PC-9 (cell line): Measurements from ENCODE around the gene MLIP. TPM values are rescaled to one million over a fixed set of nuclear protein-coding genes. Genes with fewer than 3 reads are reported as not detected.

Source experiments
- BruUV-seq: library from RNA; stranded (reverse); fragments of 400-500 nt; replicated peaks from 2 replicates; lab custom pipeline; 2021; lab: Mats Ljungman, UMichigan
- CTCF ChIA-PET: fragments of 300-600 bp; sonication (Branson Sonifier 250); formaldehyde crosslinking; loops from one replicate; lab custom pipeline; 2022; ENCODE audit warnings: antibody characterized with exemption; lab: Charles Lee
- POLR2A ChIA-PET: fragments of 300-600 bp; sonication (Branson Sonifier 250); formaldehyde crosslinking; loops from one replicate; lab custom pipeline; 2022; ENCODE audit warnings: antibody characterized with exemption; ENCODE audit not compliant: unreplicated experiment; lab: Charles Lee
- DNase-seq, 2 experiments: peaks; one replicate each; pipeline versions ENCODE4 v3.0.0 to v3.0.0-alpha.2; 2015 to 2022; ENCODE audit warnings: mixed read lengths in 1 of 2
- H2AFZ ChIP-seq: fragments of 200-600 bp; sonication (generic); 2 replicates; pipeline ENCODE4 v1.8.1; 2017; ENCODE audit warnings: antibody characterized with exemption
- H3F3A ChIP-seq: fragments of 200-600 bp; sonication (generic); 2 replicates; pipeline ENCODE4 v1.8.1; 2017; ENCODE audit warnings: antibody characterized with exemption, mild to moderate bottlenecking, low read depth; ENCODE audit not compliant: insufficient read depth
- H3K27ac ChIP-seq: fragments of 200-600 bp; sonication (generic); 2 replicates; pipeline ENCODE4 v1.6.1; 2016; ENCODE audit warnings: mixed run types
- H3K27me3 ChIP-seq: fragments of 200-600 bp; sonication (generic); 2 replicates; pipeline ENCODE4 v1.6.1; 2016; ENCODE audit warnings: low read depth, mixed run types; ENCODE audit not compliant: insufficient read depth
- H3K36me3 ChIP-seq: fragments of 200-600 bp; sonication (generic); 2 replicates; pipeline ENCODE4 v1.6.1; 2016; ENCODE audit warnings: low read depth, mixed run types
- H3K4me1 ChIP-seq: fragments of 200-600 bp; sonication (generic); replicated peaks from 2 replicates; pipeline ENCODE4 v1.6.1; 2016; ENCODE audit warnings: mixed run types; ENCODE audit not compliant: insufficient read depth
- H3K4me2 ChIP-seq: fragments of 200-600 bp; sonication (generic); 2 replicates; pipeline ENCODE4 v1.6.1; 2017; ENCODE audit warnings: mixed run types
- H3K4me3 ChIP-seq: fragments of 200-600 bp; sonication (generic); 2 replicates; pipeline ENCODE4 v1.6.1; 2016; ENCODE audit warnings: mixed run types
- H3K79me2 ChIP-seq: fragments of 200-600 bp; sonication (generic); 2 replicates; pipeline ENCODE4 v1.6.1; 2017; ENCODE audit warnings: low read depth, mixed run types
- H3K9me2 ChIP-seq: fragments of 200-600 bp; sonication (generic); 2 replicates; pipeline ENCODE4 v1.8.1; 2017; ENCODE audit warnings: mild to moderate bottlenecking; ENCODE audit not compliant: insufficient read depth
- H3K9me3 ChIP-seq: fragments of 200-600 bp; sonication (generic); 2 replicates; pipeline ENCODE4 v1.8.1; 2016; ENCODE audit warnings: low read depth; ENCODE audit not compliant: insufficient read depth
- H4K20me1 ChIP-seq: fragments of 200-600 bp; sonication (generic); 2 replicates; pipeline ENCODE4 v1.8.1; 2017; ENCODE audit not compliant: insufficient read depth
- EZH2 ChIP-seq: fragments of 200-600 bp; sonication (generic); IDR thresholded peaks from 2 replicates; pipeline ENCODE4 v1.8.0; 2017; ENCODE audit warnings: antibody characterized with exemption, low read depth
- intact Hi-C: fragments of 100-400 bp; cut with micrococcal nuclease; formaldehyde crosslinking; loops from one replicate; pipeline ENCODE4 v1.10.0; 2022; ENCODE audit not compliant: unreplicated experiment
- total RNA-seq: library from RNA; stranded (reverse); gene quantifications from 2 replicates; pipeline ENCODE4 v1.2.3, GENCODE V29; 2021
- TF ChIP-seq, protein P1 (sequence below): fragments of 200-600 bp; sonication (generic); conservative IDR thresholded peaks from 2 replicates; pipeline ENCODE4 v1.6.1; 2017; ENCODE audit warnings: mixed run types, antibody characterized with exemption, mild to moderate bottlenecking, moderate library complexity

Gene MLIP
- total RNA-seq, 1 experiment from 2014 or later, result 0.79 TPM

DNA sequence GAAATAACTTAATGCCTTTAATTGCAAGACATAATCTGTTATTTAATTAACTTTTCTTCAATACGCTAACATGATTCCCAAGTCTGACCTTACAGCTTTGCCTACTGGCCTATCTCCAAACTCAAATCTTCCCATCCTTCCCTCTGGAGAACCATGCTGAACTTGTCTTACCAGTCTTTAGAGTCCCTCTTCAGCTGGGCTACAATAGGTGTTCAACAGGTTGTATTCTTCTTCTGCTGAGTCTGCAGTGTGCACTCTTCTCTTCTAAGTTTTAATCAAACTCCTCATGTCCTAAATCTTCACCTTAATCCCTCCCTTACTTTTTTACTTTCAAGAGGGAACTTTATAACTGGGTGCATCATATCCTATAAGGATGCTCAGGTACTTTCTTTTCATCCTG is 121.5 kb downstream of the MLIP start:
- Histone ChIP-seq H3K4me1 (peaks cover 5% of the 10 kb centered on the region; the same call in 1 of the 2 replicates), H3K4me3 (no peak overlapping the region), H3K27me3 (no peaks in the 10 kb centered on the region), H3K9me2 (no peaks in the 10 kb centered on the region), H3K4me2 (no peak overlapping the region), H3K27ac (no peak overlapping the region), H3K9me3 (no peaks in the 10 kb centered on the region), H3K36me3 (no peaks in the 10 kb centered on the region), H3K79me2 (no peaks in the 10 kb centered on the region), H2AFZ (no peak overlapping the region), H3F3A (no peaks in the 10 kb centered on the region), H4K20me1 (no peaks in the 10 kb centered on the region)
- CTCF ChIA-PET, result no interaction called here
- TF ChIP-seq, protein P1, sequence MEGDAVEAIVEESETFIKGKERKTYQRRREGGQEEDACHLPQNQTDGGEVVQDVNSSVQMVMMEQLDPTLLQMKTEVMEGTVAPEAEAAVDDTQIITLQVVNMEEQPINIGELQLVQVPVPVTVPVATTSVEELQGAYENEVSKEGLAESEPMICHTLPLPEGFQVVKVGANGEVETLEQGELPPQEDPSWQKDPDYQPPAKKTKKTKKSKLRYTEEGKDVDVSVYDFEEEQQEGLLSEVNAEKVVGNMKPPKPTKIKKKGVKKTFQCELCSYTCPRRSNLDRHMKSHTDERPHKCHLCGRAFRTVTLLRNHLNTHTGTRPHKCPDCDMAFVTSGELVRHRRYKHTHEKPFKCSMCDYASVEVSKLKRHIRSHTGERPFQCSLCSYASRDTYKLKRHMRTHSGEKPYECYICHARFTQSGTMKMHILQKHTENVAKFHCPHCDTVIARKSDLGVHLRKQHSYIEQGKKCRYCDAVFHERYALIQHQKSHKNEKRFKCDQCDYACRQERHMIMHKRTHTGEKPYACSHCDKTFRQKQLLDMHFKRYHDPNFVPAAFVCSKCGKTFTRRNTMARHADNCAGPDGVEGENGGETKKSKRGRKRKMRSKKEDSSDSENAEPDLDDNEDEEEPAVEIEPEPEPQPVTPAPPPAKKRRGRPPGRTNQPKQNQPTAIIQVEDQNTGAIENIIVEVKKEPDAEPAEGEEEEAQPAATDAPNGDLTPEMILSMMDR, result no peak
- TF ChIP-seq EZH2, result no peak
- intact Hi-C loops, result no loop called here
- no TSS peak for BruUV-seq
- DNase-seq, result no peak
- POLR2A ChIA-PET, result no interaction called here

DNA sequence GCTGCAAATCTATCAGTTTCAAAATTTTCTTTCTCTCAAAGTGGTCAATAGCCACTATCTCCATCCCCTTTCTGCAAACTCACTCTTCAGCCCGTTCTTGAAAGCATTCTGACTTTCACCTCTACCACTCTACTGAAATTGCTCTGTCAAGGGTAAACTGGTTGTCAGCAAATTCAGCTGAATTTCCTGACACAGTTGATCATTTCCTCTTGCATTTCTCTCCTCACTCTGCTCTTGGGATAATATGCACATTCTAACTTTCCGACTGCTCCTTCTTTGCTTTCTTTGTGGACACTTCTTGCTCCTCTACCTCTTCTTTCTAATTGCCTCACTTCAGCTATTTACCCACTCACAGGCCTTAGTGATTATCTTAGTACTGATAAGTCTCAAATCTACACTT is 123.3 kb downstream of the MLIP start:
- no peak for TF ChIP-seq EZH2
- TF ChIP-seq, protein P1, result no peak
- intact Hi-C loops, result no loop called here
- POLR2A ChIA-PET, result no interaction called here
- H3K9me3 ChIP-seq, result no peaks in the 10 kb centered on the region
- H3K9me2 ChIP-seq, result no peaks in the 10 kb centered on the region
- H3K4me1 ChIP-seq, result peaks cover 5% of the 10 kb centered on the region; the same call in 1 of the 2 replicates
- no peak overlapping the region for H2AFZ ChIP-seq
- H3K79me2 ChIP-seq, result no peaks in the 10 kb centered on the region
- H3K27me3 ChIP-seq, result no peaks in the 10 kb centered on the region
- BruUV-seq, result no TSS peak
- no peak overlapping the region for H3K27ac ChIP-seq
- H3K4me2 ChIP-seq, result no peak overlapping the region
- no peaks in the 10 kb centered on the region for H3F3A ChIP-seq
- CTCF ChIA-PET, result no interaction called here
- H4K20me1 ChIP-seq, result no peaks in the 10 kb centered on the region
- DNase-seq, result no peak
- H3K36me3 ChIP-seq, result no peaks in the 10 kb centered on the region
- no peak overlapping the region for H3K4me3 ChIP-seq

DNA sequence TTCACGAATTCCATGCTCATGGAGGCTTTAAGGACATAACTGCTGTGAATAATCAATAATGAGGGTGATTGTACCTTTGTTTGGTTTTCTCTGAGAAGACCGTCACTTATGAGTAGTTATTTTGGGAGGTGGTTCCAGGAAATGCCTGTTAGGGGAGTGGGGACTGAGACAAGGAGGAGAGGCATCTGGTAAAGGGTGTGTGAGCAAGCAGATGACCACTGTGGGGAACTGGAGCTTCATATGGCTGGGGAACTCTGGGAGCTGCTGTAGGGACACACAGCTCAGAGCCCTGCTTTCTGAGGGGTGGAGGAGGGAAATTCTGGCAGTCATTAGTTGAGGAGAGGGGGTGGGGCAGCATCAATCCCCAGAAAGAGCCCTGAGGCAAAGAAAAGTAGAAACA is 125.7 kb downstream of the MLIP start:
- Histone ChIP-seq H4K20me1 (no peaks in the 10 kb centered on the region), H3K4me3 (no peak overlapping the region), H3F3A (no peaks in the 10 kb centered on the region), H3K9me2 (no peaks in the 10 kb centered on the region), H3K27ac (no peak overlapping the region), H3K9me3 (no peaks in the 10 kb centered on the region), H3K36me3 (no peaks in the 10 kb centered on the region), H3K27me3 (no peaks in the 10 kb centered on the region), H3K4me2 (no peak overlapping the region), H3K4me1 (peaks cover 5% of the 10 kb centered on the region; the same call in 1 of the 2 replicates), H2AFZ (peak overlapping the region; percentile 13; the same call in 1 of the 2 replicates), H3K79me2 (no peaks in the 10 kb centered on the region)
- ChIA-PET CTCF (no interaction called here), POLR2A (no interaction called here)
- TF ChIP-seq EZH2, result no peak
- no peak for DNase-seq
- intact Hi-C loops, result no loop called here
- BruUV-seq, result no TSS peak

DNA sequence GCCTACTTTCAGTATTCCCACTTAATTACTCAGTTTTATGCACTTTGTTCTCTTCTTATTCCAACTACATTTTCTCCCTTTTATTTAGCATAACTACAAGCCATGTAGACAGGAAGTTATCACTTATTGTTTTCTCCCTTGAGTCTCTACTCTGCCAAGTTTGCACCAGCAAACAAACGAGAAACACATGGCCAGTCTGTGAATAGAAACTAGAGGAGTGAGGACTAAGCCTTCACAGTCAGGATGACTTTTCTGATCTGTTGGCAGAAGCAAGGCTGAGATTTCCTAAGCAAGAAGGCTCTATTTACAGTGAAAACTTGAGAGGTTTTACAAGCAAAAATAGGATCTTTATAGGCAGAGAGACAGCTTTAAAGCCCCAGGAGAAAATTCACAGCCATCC is 127.2 kb downstream of the MLIP start:
- POLR2A ChIA-PET, result no interaction called here
- no peaks in the 10 kb centered on the region for H3F3A ChIP-seq
- H3K4me3 ChIP-seq, result no peak overlapping the region
- BruUV-seq, result no TSS peak
- no peak overlapping the region for H3K4me2 ChIP-seq
- no peak overlapping the region for H3K27ac ChIP-seq
- CTCF ChIA-PET, result no interaction called here
- H2AFZ ChIP-seq, result 0 out of 2 replicates have a peak overlapping the region, but pooled peaks have one; percentile 37
- intact Hi-C loops, result no loop called here
- no peaks in the 10 kb centered on the region for H3K36me3 ChIP-seq
- H3K9me2 ChIP-seq, result no peaks in the 10 kb centered on the region
- H3K4me1 ChIP-seq, result peaks cover 5% of the 10 kb centered on the region; the same call in 1 of the 2 replicates
- H3K9me3 ChIP-seq, result no peaks in the 10 kb centered on the region
- TF ChIP-seq, protein P1, result no peak
- TF ChIP-seq EZH2, result no peak
- H3K27me3 ChIP-seq, result no peaks in the 10 kb centered on the region
- no peaks in the 10 kb centered on the region for H4K20me1 ChIP-seq
- no peaks in the 10 kb centered on the region for H3K79me2 ChIP-seq
- DNase-seq, result no peak
